ENCODE results near the gene CBR4. TPM values are rescaled to one million over a fixed set of nuclear protein-coding genes. Genes with fewer than 3 reads are reported as not detected.

CBR4 gene
- total RNA-seq, 1 experiment from 2014 or later = 31.6 TPM

DNA sequence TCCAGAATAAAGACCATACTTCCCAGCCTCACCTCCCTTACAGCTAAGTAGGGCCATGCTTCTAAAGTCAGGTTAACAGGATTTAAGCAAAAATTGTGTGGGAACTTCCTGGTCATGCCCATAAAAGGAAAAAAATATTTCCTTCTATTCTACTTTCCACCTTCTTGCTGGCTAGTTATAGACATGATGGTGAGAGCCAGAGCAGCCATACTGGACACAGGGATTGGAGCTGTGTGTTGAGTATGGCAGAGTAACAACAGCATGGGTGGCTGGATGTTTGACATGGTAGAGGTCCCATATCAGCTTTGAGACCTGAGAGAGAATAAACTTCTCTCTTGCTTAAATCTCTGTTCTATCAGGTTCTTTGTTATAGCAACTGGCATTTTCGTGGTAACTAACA lies 15.1 kb upstream of the CBR4 start:
- Histone ChIP-seq H3K9me3 (ENCODE audit: low read depth, low read length, poor library complexity, severe bottlenecking) (no peaks in the 10 kb centered on the region), H3K27ac (ENCODE audit: low read depth, low read length, poor library complexity, severe bottlenecking) (no peak overlapping the region), H3K4me3 (ENCODE audit: low read depth, low read length, poor library complexity, severe bottlenecking) (no peak overlapping the region), H3K4me1 (ENCODE audit: insufficient read depth, low read length, poor library complexity, severe bottlenecking) (peaks cover 2% of the 10 kb centered on the region), H3K36me3 (ENCODE audit: insufficient read depth, low read length, poor library complexity, severe bottlenecking) (no peaks in the 10 kb centered on the region), H3K27me3 (replicated peaks; ENCODE audit: insufficient read depth, low read depth, low read length, poor library complexity) (no peaks in the 10 kb centered on the region)
- TF ChIP-seq, protein P1, sequence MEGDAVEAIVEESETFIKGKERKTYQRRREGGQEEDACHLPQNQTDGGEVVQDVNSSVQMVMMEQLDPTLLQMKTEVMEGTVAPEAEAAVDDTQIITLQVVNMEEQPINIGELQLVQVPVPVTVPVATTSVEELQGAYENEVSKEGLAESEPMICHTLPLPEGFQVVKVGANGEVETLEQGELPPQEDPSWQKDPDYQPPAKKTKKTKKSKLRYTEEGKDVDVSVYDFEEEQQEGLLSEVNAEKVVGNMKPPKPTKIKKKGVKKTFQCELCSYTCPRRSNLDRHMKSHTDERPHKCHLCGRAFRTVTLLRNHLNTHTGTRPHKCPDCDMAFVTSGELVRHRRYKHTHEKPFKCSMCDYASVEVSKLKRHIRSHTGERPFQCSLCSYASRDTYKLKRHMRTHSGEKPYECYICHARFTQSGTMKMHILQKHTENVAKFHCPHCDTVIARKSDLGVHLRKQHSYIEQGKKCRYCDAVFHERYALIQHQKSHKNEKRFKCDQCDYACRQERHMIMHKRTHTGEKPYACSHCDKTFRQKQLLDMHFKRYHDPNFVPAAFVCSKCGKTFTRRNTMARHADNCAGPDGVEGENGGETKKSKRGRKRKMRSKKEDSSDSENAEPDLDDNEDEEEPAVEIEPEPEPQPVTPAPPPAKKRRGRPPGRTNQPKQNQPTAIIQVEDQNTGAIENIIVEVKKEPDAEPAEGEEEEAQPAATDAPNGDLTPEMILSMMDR (conservative IDR thresholded peaks at IDR 0.05; ENCODE audit: low read depth, low read length) = no peak
- no peak for TF ChIP-seq EZH2 (IDR thresholded peaks at IDR 0.05; ENCODE audit: borderline replicate concordance, low read depth, low read length, poor library complexity, severe bottlenecking)
- no TSS peak for BruUV-seq (replicated peaks)
- DNase-seq (ENCODE audit: low spot score) = no peak
- intact Hi-C loops (cut with micrococcal nuclease; ENCODE audit: unreplicated experiment) = loop anchor here (2.0 kb wide), 1 partner anchor 462 kb away; no protein-coding TSS in a partner anchor
- ChIA-PET CTCF (no interaction called here), POLR2A (ENCODE audit: low non-redundant PET) (interaction anchor here (0.6 kb wide), 1 partner anchor 15 kb away, joined by 11 read pairs; the partner anchor contains the start of gene CBR4)

- no peaks in the 10 kb centered on the region for H3K27me3 ChIP-seq (replicated peaks; ENCODE audit: insufficient read depth, low read depth, low read length, poor library complexity)
- no peaks in the 10 kb centered on the region for H3K4me1 ChIP-seq (ENCODE audit: insufficient read depth, low read length, poor library complexity, severe bottlenecking)
- no TSS peak for BruUV-seq (replicated peaks)
- ChIA-PET CTCF (no interaction called here), POLR2A (ENCODE audit: low non-redundant PET) (no interaction called here)
- intact Hi-C loops (cut with micrococcal nuclease; ENCODE audit: unreplicated experiment) = loop anchor here (2.0 kb wide), 1 partner anchor 462 kb away; no protein-coding TSS in a partner anchor
- TF ChIP-seq EZH2 (IDR thresholded peaks at IDR 0.05; ENCODE audit: borderline replicate concordance, low read depth, low read length, poor library complexity, severe bottlenecking) = no peak
- TF ChIP-seq, protein P1 (conservative IDR thresholded peaks at IDR 0.05; ENCODE audit: low read depth, low read length) = peak; percentile 74
- peak; percentile 67 for DNase-seq (ENCODE audit: low spot score)
- no peak overlapping the region for H3K27ac ChIP-seq (ENCODE audit: low read depth, low read length, poor library complexity, severe bottlenecking)
- H3K9me3 ChIP-seq (ENCODE audit: low read depth, low read length, poor library complexity, severe bottlenecking) = no peaks in the 10 kb centered on the region
- no peaks in the 10 kb centered on the region for H3K36me3 ChIP-seq (ENCODE audit: insufficient read depth, low read length, poor library complexity, severe bottlenecking)
- H3K4me3 ChIP-seq (ENCODE audit: low read depth, low read length, poor library complexity, severe bottlenecking) = no peak overlapping the region
These were observed 14.7 kb upstream of the CBR4 start for GRCh38 chr4:169024762-169025161.

DNA sequence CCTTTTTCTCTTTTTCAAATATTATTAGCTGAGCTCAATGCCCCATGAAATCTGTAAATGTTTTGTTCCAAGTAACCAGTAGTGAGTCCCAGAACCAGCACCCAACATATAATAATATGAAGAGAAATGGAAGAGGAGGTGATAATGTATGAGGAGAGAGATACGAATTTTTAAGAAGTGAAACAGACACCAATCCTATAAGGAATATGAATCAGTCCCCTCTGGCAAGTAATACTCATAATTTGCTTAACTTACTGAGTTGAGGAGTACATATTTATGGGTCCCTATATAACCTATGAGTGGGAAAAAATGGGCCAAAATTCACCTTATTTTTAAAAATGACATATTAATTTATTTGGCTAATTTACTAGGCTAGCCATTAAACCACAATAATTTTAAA lies 8.4 kb upstream of the CBR4 start:
- no TSS peak for BruUV-seq (replicated peaks)
- intact Hi-C loops (cut with micrococcal nuclease; ENCODE audit: unreplicated experiment) = no loop called here
- POLR2A ChIA-PET (ENCODE audit: low non-redundant PET) = no interaction called here
- Histone ChIP-seq H3K27ac (ENCODE audit: low read depth, low read length, poor library complexity, severe bottlenecking) (no peak overlapping the region), H3K4me1 (ENCODE audit: insufficient read depth, low read length, poor library complexity, severe bottlenecking) (peaks cover 13% of the 10 kb centered on the region), H3K9me3 (ENCODE audit: low read depth, low read length, poor library complexity, severe bottlenecking) (no peaks in the 10 kb centered on the region), H3K36me3 (ENCODE audit: insufficient read depth, low read length, poor library complexity, severe bottlenecking) (no peaks in the 10 kb centered on the region), H3K27me3 (replicated peaks; ENCODE audit: insufficient read depth, low read depth, low read length, poor library complexity) (no peaks in the 10 kb centered on the region), H3K4me3 (ENCODE audit: low read depth, low read length, poor library complexity, severe bottlenecking) (no peak overlapping the region)
- TF ChIP-seq EZH2 (IDR thresholded peaks at IDR 0.05; ENCODE audit: borderline replicate concordance, low read depth, low read length, poor library complexity, severe bottlenecking) = no peak
- TF ChIP-seq, protein P1 (conservative IDR thresholded peaks at IDR 0.05; ENCODE audit: low read depth, low read length) = no peak
- CTCF ChIA-PET = no interaction called here
- no peak for DNase-seq (ENCODE audit: low spot score)

Measured in A673 (cell line).